Body of pancreas (tissue), 4 donors: ENCODE data around the gene NIT1.

Source experiments
- POLR2A ChIP-seq, 3 donors: fragments of 450-650 bp; IDR thresholded peaks; one replicate each; pipeline ENCODE4 v1.6.1; 2016; ENCODE audit warnings: antibody characterized with exemption in 3 of 3, mild to moderate bottlenecking in 2 of 3
- TF ChIP-seq, protein P1 (sequence below), 7 experiments: fragments of 450-650 bp in 4 of 7; fragments of 200-600 bp in 3 of 7; sonication (generic) in 3 of 7; IDR thresholded peaks; one replicate each; pipeline ENCODE4 v1.5.1; 2016 to 2019; ENCODE audit warnings: antibody characterized with exemption in 7 of 7

GRCh38 chr1:161094481-161094880 lies 23.4 kb upstream of the NIT1 start:
- TF ChIP-seq, protein P1, sequence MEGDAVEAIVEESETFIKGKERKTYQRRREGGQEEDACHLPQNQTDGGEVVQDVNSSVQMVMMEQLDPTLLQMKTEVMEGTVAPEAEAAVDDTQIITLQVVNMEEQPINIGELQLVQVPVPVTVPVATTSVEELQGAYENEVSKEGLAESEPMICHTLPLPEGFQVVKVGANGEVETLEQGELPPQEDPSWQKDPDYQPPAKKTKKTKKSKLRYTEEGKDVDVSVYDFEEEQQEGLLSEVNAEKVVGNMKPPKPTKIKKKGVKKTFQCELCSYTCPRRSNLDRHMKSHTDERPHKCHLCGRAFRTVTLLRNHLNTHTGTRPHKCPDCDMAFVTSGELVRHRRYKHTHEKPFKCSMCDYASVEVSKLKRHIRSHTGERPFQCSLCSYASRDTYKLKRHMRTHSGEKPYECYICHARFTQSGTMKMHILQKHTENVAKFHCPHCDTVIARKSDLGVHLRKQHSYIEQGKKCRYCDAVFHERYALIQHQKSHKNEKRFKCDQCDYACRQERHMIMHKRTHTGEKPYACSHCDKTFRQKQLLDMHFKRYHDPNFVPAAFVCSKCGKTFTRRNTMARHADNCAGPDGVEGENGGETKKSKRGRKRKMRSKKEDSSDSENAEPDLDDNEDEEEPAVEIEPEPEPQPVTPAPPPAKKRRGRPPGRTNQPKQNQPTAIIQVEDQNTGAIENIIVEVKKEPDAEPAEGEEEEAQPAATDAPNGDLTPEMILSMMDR (IDR thresholded peaks at IDR 0.05): no peak
- no peak for TF ChIP-seq POLR2A (IDR thresholded peaks at IDR 0.05)
